Activated T-cell treated with anti-CD3 and anti-CD28 coated beads, Interleukin-2, amount 50 U/mL, for 72 hours (primary cell): ENCODE measurements around the gene ZDHHC14. TPM values are rescaled to one million over a fixed set of nuclear protein-coding genes. Genes with fewer than 3 reads are reported as not detected.
"Not testable (repeated sequence)": the region's sequence is repeated elsewhere in the genome, so short reads cannot be mapped to it uniquely, and the experiment has no call there.

Source experiments
- ATAC-seq, 2 donors: fragments of 150-1000 bp; cut with Tn5 transposase; replicated peaks in 1 of 2; 2 replicates each; pipeline ENCODE4 v1.10.0; 2021; ENCODE audit warnings: moderate library complexity in 2 of 2, mild to moderate bottlenecking in 1 of 2
- DNase-seq, 2 donors: peaks; one replicate each; pipeline ENCODE4 v3.0.0; 2021 to 2022; ENCODE audit warnings: mixed read lengths in 1 of 2
- H3K27ac Mint-ChIP-seq: one replicate; pipeline ENCODE4 v1.8.0; 2022; ENCODE audit warnings: mild to moderate bottlenecking, moderate library complexity, mixed read lengths
- H3K27me3 Mint-ChIP-seq: one replicate; pipeline ENCODE4 v1.8.0; 2022; ENCODE audit warnings: low read depth, mixed read lengths
- H3K36me3 Mint-ChIP-seq, 2 donors: one replicate each; pipeline ENCODE4 v1.8.0; 2022; ENCODE audit warnings: mixed read lengths in 2 of 2, mild to moderate bottlenecking in 1 of 2; ENCODE audit not compliant: insufficient read depth in 2 of 2
- H3K4me1 Mint-ChIP-seq: one replicate; pipeline ENCODE4 v1.8.0; 2022; ENCODE audit warnings: low read depth, mixed read lengths
- H3K4me3 Mint-ChIP-seq, 2 donors: one replicate each; pipeline ENCODE4 v1.8.0; 2022; ENCODE audit warnings: mild to moderate bottlenecking in 2 of 2, mixed read lengths in 2 of 2, moderate library complexity in 2 of 2
- H3K9me3 Mint-ChIP-seq, 2 donors: one replicate each; pipeline ENCODE4 v1.8.0; 2022; ENCODE audit warnings: mixed read lengths in 2 of 2
- total RNA-seq, 2 donors: library from RNA; stranded (reverse); gene quantifications; one replicate each; pipeline ENCODE4 v1.2.3, GENCODE V29; 2022

ZDHHC14 gene
- total RNA-seq, 2 donors from 2014 or later: 10.3 to 15.4 TPM

DNA sequence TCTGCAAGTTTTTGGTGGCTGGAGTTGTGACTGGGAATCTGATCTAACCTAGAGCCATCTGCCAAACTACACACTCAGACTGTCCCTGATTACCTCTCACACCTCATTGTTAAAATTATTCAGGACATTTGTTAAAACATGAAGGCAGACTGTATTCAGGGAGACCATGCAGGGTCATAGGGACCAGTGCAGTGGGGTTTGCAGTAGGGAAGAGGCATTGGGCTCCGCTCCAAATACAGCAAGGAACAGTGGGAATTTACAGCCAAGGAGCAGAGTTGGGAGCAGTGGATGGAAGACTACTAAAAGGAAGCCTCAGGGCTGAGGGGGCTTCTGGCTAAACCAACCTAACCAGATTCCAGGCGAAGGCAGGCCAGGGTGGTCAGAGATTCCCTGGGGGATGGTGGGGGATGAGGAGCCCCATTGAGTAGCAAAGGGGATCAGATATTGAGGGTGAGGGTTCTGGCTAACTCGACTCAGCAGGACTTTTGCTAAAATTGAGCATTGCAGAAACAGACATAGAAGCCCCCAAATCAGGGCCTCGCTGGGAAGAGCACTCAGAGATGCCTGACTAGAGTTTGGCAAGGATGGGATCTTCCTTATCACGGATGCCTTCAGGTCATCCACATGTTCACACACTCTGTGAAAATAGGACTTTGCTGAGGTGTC, 172.0 kb downstream of the ZDHHC14 start:
- Mint-ChIP-seq H3K36me3 (peaks cover 2 to 5% of the 10 kb centered on the region in 2 donors), H3K9me3 (peaks cover 0 to 5% of the 10 kb centered on the region in 2 donors), H3K27ac (no peak overlapping the region), H3K27me3 (no peaks in the 10 kb centered on the region), H3K4me1 (peaks cover 34% of the 10 kb centered on the region), H3K4me3 (no peak overlapping the region)
- no peak for ATAC-seq
- DNase-seq: no peak

DNA sequence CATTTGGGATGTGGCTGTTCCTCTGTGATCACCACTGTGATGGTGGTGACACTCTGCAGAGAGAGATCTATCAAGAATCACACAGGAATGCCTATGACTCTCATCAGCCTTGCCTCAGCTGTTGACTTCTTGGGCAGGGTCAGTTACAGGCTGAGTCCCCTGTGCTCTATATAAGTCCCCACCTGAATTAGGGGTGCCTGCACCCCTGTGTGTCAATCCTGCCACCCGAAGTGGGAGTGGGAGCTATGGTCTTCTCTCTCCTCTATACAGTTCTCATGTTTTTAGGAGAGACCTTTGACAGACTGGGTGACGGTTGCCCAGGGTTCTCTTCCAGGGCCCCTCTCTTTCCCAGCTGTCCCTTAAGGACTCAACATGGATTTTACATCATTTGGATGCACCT, 173.8 kb downstream of the ZDHHC14 start:
- H3K27me3 Mint-ChIP-seq: no peaks in the 10 kb centered on the region
- H3K27ac Mint-ChIP-seq: no peak overlapping the region
- peaks cover 0 to 5% of the 10 kb centered on the region in 2 donors for H3K9me3 Mint-ChIP-seq
- DNase-seq: no peak
- no peak for ATAC-seq
- peaks cover 0 to 3% of the 10 kb centered on the region in 2 donors for H3K36me3 Mint-ChIP-seq
- H3K4me1 Mint-ChIP-seq: peaks cover 34% of the 10 kb centered on the region
- no peak overlapping the region for H3K4me3 Mint-ChIP-seq

DNA sequence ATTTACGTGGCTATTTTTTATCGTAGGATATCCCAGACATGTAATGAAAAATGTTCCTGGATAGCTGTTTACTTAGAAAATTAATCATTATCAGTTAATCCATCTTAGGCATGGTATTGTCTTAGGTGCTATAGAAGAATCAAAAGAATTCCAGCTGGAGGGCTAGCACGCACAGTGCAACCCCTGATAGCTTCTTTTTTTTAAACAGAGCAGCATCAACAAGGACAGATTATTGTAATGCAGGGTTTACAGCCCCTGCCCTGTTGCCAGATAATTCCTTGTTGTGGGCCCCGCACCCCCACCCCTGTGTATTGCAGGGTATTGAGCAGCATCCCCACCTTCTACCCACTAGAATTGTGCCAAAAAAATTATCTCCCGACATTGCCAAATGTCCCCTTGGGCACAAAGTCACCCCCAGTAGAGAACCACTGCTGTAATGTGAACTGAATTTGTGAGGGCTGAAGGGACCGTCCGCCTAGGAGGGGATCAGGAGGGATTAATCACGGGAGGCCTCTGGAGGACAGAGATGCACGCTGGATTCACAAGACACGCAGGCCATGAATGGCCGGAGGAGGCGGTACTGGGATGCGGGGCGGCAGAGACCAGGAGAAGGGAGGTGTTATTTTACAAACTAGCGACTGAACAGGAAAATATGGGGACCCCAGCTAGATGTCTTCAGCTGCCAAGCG, 174.6 kb downstream of the ZDHHC14 start:
- ATAC-seq (no peak), DNase-seq (no peak)
- H3K9me3 Mint-ChIP-seq: no peaks in the 10 kb centered on the region
- H3K4me1 Mint-ChIP-seq: peaks cover 25% of the 10 kb centered on the region
- H3K36me3 Mint-ChIP-seq: no peaks in the 10 kb centered on the region
- H3K27me3 Mint-ChIP-seq: no peaks in the 10 kb centered on the region
- no peak overlapping the region for H3K27ac Mint-ChIP-seq
- H3K4me3 Mint-ChIP-seq: no peak overlapping the region

DNA sequence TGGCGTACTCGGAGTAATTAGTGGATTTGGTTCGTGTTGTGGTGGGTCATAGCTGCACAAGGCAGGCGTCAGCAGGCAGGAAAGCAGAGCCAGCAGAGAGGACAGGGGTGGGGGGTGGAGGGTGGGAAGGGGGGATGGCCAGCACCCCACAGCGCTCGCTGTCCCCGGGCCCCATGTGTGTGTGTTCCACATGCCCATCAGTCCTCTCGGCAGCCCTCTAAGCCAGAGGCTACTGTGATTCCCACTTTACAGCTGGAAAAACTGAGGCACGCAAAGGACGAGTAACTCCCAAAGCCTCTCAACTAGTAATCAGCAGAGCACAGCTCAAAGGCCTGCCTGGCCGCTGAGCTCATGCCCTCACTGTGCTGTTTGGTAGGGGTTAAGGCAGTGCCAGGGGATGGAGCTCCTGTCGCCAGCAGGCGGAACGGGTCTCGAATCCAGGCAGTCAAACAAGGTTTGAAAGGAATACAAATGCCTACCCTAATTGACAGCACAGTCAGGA, 175.2 kb downstream of the ZDHHC14 start:
- Mint-ChIP-seq H3K9me3 (no peaks in the 10 kb centered on the region), H3K4me3 (no peak overlapping the region), H3K27me3 (no peaks in the 10 kb centered on the region), H3K27ac (no peak overlapping the region), H3K4me1 (peaks cover 20% of the 10 kb centered on the region), H3K36me3 (no peaks in the 10 kb centered on the region)
- DNase-seq: no peak
- ATAC-seq: no peak

DNA sequence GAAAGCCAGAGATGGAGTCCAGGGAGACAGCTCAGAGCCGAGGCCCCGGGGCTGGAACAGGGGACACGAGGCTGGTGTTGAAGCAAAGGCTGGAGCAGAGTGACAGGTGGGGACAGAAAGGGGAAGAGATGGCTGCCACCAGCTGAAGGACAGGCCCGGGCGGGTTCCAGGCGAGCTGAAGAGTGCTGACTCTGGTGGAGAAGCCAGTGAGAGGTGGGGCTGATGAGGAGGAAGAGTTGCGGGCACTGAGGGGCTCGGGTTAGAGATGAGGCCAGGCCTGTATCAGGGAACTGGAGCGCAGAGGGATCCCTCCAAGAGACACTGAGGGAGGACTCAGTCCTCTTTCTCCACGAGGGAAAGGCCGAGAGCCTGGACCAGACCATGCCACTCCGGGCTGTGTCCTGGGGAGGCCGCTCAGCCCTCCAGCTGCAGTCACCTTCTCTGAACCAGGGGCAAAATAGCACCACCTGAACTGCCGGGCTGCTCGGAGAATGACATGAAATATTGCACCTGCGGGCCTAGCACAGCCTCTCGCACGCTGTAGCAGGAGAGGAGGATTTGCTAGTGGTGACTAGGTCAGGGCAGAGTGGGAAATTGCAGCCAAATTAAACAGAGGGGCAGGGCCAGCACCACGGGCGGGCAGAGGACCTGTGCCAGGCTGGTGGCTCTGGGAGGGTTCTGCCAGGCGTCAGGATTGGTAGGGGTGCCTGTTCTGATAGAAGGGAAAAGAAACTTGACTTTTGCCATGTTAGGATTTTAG, 175.9 kb downstream of the ZDHHC14 start:
- no peak overlapping the region for H3K27ac Mint-ChIP-seq
- no peak for ATAC-seq
- H3K27me3 Mint-ChIP-seq: no peaks in the 10 kb centered on the region

DNA sequence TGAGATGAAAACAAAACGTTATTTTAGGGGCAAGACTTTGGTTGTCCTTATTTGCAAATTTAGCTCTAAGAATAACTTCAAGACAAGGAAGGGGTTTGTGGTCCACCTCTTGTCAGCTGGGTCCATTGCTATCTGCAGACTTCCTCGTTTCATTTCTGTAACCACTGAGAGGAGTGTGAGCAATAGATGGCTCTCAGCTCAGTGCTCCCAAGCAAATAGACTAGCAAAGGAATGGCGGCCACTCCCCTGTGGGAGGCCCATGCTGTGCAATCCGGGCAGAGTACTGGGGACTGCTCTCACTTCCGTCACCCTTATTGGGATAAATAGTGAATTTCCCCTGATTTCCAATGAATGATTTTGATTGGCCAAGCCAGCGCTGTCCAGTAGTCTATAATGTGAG, 176.6 kb downstream of the ZDHHC14 start:
- Mint-ChIP-seq H3K36me3 (no peaks in the 10 kb centered on the region), H3K27ac (no peak overlapping the region), H3K4me1 (peaks cover 21% of the 10 kb centered on the region), H3K4me3 (no peak overlapping the region), H3K9me3 (no peaks in the 10 kb centered on the region), H3K27me3 (no peaks in the 10 kb centered on the region)
- ATAC-seq (peak; percentile 31 to 51), DNase-seq (no peak)

More for the DNA sequence above, 175.9 kb downstream of the ZDHHC14 start:
- Mint-ChIP-seq H3K4me3 (no peak overlapping the region), H3K4me1 (peaks cover 21% of the 10 kb centered on the region), H3K9me3 (no peaks in the 10 kb centered on the region), H3K36me3 (no peaks in the 10 kb centered on the region)
- no peak for DNase-seq

DNA sequence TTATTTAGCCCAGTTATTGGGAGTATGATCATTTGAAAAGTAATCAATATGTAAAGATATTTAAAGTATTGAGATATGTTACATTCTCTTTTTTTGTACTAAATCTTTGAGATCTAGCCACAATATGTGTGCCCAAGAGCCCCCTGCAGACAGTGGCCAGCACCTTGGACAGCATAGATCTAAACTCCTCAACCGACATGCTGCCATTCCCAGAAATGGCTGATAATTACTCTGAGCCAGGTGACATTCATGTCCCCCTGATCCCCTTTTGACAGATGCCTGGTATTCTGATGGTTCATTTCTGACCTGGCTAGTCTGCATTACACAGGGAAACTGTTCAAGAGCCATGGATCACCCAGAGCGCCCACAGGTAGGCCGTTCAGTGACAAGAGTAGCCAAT, 177.1 kb downstream of the ZDHHC14 start:
- Mint-ChIP-seq H3K27me3 (no peaks in the 10 kb centered on the region), H3K4me3 (no peak overlapping the region), H3K27ac (no peak overlapping the region), H3K36me3 (no peaks in the 10 kb centered on the region), H3K4me1 (peaks cover 21% of the 10 kb centered on the region), H3K9me3 (no peaks in the 10 kb centered on the region)
- DNase-seq: no peak
- no peak for ATAC-seq

DNA sequence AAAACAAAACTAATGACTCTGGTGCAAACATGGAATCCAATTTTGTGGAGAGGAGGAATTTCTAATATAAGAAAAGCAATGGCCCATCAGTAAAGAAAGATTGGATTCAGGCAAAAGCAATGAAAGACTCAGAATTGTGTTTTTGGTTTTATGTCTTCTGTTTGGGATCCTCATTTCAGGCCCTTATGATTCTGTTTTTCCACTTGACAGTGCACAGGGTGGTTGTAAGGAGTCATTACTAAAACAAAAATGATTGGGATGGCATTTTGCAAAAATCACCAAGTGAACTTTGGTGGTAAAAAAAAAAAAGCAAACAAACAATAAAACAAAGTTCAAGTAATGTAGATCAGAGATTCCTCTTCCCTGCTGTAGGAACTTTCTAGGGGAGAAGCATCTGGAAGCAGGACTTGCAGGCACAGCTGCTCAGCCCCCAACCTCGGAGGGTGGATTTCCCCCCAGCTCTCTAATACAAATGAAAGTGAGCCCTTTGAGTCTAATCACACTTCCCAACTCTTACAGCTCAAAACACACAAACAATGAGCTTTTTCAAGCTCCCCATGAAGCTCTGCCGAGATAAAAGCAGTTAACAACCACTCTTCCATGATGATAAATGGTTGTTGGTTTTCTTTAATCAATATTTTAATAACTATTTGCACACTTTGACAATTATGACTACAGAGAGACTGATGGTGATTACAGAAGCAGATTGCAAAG, 177.7 kb downstream of the ZDHHC14 start:
- no peaks in the 10 kb centered on the region for H3K36me3 Mint-ChIP-seq
- no peak overlapping the region for H3K27ac Mint-ChIP-seq
- H3K4me3 Mint-ChIP-seq: no peak overlapping the region
- no peak for DNase-seq
- peaks cover 25% of the 10 kb centered on the region for H3K4me1 Mint-ChIP-seq
- ATAC-seq: peak; percentile 45 to 64
- H3K9me3 Mint-ChIP-seq: no peaks in the 10 kb centered on the region
- H3K27me3 Mint-ChIP-seq: no peaks in the 10 kb centered on the region

DNA sequence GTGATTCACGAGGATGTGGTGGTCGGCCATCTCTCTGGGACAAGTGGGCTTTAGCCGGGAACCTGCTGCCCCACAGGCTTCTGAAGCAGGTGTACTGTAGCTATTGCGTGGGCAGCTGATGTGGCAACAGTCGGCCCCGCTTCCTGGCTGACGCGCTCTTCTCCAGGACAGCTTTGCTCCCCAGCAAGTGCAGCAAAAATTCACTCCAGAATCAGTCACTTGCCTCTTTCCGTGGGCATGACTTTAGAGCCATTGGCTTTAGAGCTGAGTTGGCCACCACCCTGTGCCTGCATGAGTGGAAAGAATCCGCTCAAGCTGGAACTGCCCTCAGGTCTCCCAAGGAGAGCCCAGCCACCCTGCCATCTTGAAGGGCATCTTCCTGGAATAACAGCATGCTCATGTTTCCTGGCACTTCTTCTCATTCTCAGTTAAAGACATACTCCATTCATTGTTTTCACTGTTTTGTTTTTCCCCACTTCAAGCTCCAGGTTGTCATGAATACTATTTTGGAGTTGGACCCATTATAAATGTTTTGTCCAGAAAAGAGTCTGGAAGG, 178.3 kb downstream of the ZDHHC14 start:
- Mint-ChIP-seq H3K36me3 (no peaks in the 10 kb centered on the region), H3K4me3 (no peak overlapping the region), H3K4me1 (peaks cover 31% of the 10 kb centered on the region), H3K9me3 (no peaks in the 10 kb centered on the region), H3K27me3 (no peaks in the 10 kb centered on the region), H3K27ac (no peak overlapping the region)
- ATAC-seq: no peak
- DNase-seq: no peak

DNA sequence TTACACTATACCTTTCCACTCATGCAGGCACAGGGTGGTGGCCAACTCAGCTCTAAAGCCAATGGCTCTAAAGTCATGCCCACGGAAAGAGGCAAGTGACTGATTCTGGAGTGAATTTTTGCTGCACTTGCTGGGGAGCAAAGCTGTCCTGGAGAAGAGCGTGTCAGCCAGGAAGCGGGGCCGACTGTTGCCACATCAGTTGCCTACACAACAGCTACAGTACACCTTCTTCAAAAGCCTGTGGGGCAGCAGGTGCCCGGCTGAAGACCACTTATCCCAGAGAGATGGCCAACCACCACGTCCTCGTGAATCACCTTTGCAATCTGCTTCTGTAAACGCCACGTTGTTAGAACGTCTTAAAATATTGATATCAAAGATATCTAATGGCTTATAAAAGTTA, 179.1 kb downstream of the ZDHHC14 start:
- DNase-seq, H3K4me3 Mint-ChIP-seq, H3K9me3 Mint-ChIP-seq, H3K27ac Mint-ChIP-seq, ATAC-seq, H3K27me3 Mint-ChIP-seq, H3K36me3 Mint-ChIP-seq: not testable (repeated sequence)
- peaks cover 31% of the 10 kb centered on the region for H3K4me1 Mint-ChIP-seq

DNA sequence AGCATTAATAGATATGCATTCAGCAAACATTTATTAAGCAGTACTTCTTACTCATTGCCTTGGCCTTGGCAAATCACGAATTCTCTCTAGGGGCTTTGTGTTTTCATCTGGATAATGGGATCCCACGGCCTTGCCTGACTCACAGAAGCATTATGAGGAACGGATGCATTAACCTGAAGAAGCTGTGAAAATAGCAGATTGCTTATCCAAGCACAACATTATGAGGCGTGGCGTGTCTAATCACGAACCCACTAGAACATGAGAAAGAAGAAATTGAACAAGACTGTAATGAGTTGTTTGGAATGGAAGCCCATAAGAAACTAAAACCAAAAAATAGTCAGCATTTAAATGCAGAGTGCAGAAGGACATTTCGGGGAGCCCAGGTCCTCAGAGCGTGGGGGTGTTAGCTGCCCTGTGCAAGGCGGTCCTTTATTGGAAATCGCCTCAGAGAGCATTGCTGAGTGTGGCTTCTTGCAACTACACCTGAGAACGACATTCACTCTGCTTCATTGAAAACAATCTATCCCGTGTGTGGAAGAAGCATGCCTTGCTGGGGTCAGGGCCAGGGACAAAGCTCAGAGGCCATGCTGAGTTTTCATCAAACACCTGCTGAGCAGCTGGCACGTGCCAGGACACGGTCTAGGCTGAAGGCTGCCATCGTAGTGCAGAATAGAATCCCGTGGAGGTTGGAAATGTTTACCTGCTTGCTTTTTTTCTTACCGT, 179.9 kb downstream of the ZDHHC14 start:
- Mint-ChIP-seq H3K4me3 (no peak overlapping the region), H3K27ac (no peak overlapping the region), H3K9me3 (no peaks in the 10 kb centered on the region), H3K4me1 (peaks cover 31% of the 10 kb centered on the region), H3K36me3 (no peaks in the 10 kb centered on the region), H3K27me3 (no peaks in the 10 kb centered on the region)
- no peak for DNase-seq
- no peak for ATAC-seq

DNA sequence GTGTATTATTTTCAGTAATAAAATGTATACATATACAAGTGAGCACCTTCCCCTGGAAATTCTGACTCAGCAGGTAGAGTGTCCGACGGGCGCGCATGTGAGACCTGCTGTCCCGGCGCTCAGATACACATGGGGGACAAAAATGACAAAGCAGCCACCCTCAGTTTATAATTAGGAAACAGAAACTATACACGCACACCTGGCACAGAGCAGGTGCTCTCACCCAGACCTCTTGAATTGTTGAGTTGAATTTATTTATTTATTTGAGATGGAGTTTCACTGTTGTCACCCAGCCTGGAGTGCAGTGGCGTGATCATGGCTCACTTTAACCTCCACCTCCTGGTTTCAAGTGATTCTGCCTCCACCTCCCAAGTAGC, 180.4 kb downstream of the ZDHHC14 start:
- Mint-ChIP-seq H3K27ac (peak overlapping the region; percentile 11), H3K27me3 (no peaks in the 10 kb centered on the region), H3K4me3 (no peak overlapping the region), H3K4me1 (peaks cover 31% of the 10 kb centered on the region), H3K9me3 (no peaks in the 10 kb centered on the region), H3K36me3 (no peaks in the 10 kb centered on the region)
- ATAC-seq: no peak
- DNase-seq: no peak
